NCI-H345 (cell line): ENCODE data around the gene MAST3.
A peak's percentile ranks its signal among the peaks of the same experiment; 100 is the strongest.

Experiments used
- DNase-seq: peaks from one replicate; lab custom pipeline; 2025; lab: John Stamatoyannopoulos, UW

MAST3 gene

DNA sequence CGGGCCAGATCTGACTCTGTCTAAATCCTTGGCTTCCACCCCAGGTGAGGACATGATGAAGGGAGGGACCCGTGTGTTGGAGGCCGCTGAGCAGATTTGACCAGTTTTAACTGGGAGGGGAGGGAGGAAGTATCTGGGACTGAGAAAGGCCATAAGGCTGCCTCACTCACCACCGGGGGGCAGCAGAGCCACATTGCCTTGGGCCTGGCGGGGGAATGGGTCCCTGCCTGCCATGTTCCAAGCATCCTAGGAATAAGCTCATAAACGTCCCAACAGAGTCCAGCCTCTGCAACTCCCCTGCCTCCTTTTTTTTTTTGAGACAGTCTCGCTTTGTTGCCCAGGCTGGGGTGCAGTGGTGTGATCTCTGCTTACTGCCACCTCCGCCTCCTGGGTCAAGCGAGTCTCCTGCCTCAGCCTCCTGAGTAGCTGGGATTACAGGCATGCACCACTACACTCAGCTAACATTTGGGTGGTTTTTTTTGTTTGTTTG lies 15.5 kb downstream of the MAST3 start:
- peak; percentile 56 for DNase-seq

GRCh38 chr19:18113827-18114226 lies 16.2 kb downstream of the MAST3 start:
- DNase-seq: no peak

DNA sequence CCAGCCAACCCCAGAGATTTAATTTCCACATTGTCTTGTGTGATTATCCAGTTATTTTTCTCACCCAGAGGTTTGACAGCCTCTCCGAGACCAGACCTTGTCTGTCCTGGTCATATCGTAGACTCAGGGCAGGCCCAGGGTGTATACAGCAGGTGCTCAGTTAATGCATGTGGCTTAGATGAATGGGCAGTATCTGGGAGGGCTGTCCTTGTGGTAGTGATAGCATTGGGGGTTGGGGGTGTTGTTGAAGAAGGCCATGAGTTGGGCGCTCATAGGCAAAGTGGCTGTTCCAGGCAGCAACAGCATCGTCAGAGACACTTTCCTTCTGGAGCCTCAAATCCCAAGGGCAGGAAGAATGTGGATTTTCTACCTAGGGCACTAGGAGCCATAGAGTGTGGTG lies 16.9 kb downstream of the MAST3 start:
- no peak for DNase-seq

- no peak for DNase-seq
These were observed 19.8 kb downstream of the MAST3 start for GRCh38 chr19:18117364-18117691.

GRCh38 chr19:18117692-18118378 lies 20.3 kb downstream of the MAST3 start:
- peak; percentile 87 for DNase-seq

DNA sequence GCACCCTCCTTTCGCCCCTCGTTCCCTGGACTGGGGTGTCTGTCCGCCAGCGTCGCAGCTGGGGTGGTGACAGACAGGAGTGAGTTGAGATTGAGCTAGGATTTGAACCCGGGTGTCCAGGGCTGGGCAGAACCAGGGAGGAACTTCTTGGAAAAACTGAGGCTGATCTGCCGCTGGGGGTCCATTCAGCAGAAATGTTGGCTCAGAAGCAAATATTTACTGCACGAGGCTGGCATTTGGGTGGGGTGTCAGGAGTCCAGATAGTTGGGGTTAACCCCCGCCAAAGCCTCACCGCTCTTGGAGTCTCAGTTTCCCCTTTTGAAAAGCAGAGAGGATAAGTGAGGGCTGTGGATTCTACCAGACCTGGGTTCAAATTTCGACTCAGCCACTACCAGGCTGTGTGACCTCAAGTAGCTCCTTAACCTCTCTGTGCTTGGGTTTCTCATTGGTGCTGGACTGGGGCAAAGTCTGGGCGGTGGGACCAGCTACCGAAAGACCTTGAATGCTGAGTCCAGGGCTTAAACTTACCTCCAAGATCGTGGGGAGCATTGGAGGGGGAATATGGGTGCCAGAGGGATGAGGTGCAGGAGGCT lies 20.9 kb downstream of the MAST3 start:
- no peak for DNase-seq

GRCh38 chr19:18119013-18119716 lies 21.6 kb downstream of the MAST3 start:
- no peak for DNase-seq

GRCh38 chr19:18119717-18120105 lies 22.1 kb downstream of the MAST3 start:
- DNase-seq: no peak

DNA sequence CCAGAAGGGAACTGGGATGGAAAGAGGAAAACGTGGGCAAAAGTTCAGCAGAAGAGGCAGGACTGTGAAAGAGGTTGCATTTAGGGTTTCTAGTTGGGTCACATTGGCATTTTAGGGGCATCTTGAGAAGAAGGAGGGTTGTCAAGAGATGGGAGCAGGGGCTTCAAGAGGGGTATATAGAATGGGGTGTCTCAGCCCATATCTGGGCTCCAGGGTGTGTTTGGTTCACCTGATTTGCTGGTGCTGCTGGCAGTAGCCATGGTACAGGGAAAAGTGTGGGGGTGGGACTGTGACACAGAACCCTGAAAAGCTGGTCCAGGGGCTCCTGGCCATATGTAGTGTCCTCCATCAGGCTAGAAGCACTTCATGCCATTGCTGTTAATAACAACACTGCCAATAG lies 22.5 kb downstream of the MAST3 start:
- no peak for DNase-seq

GRCh38 chr19:18121166-18121565 lies 23.6 kb downstream of the MAST3 start:
- no peak for DNase-seq

GRCh38 chr19:18122424-18122823 lies 24.8 kb downstream of the MAST3 start:
- DNase-seq: no peak

- DNase-seq: no peak
These were observed 25.6 kb downstream of the MAST3 start for GRCh38 chr19:18122860-18123795.

DNA sequence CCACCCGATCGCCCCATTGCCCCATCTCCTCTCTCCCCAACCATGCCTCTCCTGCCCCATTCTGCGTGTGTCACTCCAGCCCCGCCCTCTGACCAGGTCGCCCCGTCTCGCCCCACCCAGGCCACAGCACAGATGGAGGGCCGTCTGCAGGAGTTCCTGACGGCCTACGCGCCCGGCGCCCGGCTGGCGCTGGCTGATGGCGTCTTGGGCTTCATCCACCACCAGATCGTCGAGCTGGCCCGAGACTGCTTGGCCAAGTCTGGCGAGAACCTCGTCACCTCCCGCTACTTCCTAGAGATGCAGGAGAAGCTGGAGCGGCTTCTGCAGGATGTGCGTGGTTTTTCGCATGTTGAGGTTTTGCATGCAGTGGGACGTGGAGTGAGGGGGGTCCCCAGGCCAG lies 26.2 kb downstream of the MAST3 start:
- no peak for DNase-seq

GRCh38 chr19:18126097-18126496 lies 28.5 kb downstream of the MAST3 start:
- DNase-seq: no peak

- no peak for DNase-seq
These were observed 30.5 kb downstream of the MAST3 start for GRCh38 chr19:18128044-18128443.

DNA sequence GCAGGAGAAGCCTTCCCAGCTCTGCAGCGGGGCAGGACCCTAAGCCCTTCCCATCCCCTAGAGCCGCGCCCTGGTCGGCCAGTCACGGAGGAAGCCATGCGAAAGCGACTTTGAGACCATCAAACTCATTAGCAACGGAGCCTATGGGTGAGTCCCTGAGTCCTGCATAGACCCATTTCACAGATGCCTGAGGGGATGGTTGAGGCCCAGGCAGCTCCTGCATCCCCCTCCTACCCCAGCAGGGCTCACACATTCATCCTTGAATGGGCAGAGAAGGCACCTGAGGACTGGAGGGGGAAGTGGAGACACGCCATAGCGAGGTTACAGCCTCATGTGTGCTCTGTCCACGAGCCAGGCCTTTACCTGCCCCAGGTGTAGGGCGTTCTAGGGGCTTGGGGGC lies 31.2 kb downstream of the MAST3 start:
- DNase-seq: no peak

GRCh38 chr19:18130523-18131242 lies 33.1 kb downstream of the MAST3 start:
- no peak for DNase-seq

- DNase-seq: no peak
These were observed 34.4 kb downstream of the MAST3 start for GRCh38 chr19:18131841-18132596.

DNA sequence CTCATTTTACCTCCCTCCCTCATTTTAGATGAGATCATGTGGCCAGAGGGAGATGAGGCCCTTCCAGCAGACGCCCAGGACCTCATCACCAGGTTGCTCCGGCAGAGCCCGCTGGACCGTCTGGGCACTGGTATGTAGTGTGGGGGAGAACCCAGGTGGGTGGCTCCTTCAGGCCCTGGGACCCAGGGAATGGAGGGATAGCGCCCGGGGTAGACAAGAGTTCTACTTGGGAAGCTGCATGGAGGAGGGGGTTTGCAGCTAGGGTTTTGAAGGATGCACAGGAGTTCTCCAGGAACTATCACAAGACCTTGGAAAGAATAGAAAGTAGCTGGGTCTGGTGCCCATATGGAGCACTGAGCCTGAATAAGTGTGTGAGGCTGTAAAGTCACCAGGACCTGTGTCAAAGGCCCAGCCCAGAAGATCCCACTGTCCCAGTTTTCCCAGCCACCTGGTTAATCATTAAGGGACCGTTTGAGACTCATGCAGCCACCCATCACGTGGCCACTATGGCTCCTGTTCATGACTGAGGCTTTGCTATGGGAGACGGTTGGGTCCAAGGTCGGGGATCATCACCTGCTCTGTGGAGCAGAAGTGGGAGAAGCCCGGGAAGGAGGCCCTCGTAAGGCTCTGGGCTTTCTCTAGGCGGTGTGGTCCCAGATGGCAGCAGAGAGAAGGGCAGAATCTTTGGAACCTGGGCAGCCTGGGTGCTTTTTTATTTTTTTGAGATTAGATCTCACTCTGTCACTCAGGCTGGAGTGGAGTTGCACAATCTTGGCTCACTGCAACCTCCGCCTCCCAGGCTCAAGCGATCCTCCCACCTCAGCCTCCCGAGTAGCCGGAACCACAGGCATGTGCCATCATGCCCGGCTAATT lies 38.4 kb downstream of the MAST3 start:
- no peak for DNase-seq

DNA sequence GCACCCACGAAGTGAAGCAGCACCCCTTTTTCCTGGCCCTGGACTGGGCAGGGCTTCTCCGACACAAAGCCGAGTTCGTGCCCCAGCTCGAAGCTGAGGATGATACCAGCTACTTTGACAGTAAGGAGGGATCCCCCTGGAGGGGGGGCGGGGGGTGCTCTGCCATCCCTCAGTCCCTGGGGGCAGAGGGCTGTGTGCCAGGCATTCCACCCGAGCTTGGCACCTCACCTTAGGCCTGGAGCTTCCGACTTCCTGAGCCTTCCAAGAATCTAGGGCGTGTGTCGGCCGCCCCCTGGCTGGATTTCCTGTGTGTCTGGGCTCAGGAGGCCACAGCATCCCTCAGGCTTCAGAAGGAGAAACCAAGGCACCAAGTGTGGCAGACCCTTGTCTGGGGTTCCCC lies 39.7 kb downstream of the MAST3 start:
- no peak for DNase-seq
